ENCODE results near the gene CDH8. TPM values are rescaled to one million over a fixed set of nuclear protein-coding genes. Genes with fewer than 3 reads are reported as not detected.

CDH8 gene
- total and polyA plus RNA-seq, 2 of the 4 experiments (the other 2 are of a cell fraction) = not detected

DNA sequence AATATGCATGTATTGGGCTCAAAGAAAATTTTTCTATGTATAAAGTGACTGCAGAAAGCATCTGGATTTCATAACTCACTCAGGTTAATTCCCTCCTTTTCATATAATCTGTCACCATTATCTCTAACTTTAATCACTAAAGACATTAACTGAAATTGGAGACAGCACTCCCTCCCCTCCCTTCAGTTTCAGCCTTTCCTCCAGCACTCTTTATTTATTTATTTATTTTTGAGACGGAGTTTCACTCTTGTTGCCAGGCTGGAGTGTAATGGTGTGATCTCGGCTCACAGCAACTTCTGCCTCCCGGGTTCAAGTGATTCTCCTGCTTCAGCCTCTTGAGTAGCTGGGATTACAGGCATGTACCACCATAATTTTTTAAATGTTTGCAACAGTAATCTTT is 43.1 kb downstream of the CDH8 start:
- H2BK15ac ChIP-seq (ENCODE audit: low read depth, low read length) = no peak overlapping the region
- dilution Hi-C loops (cut with HindIII; ENCODE audit: low sequenced_read_pairs, unreplicated experiment) (no loop called here), intact Hi-C loops (cut with micrococcal nuclease) (no loop called here), in situ Hi-C loops (cut with MboI; ENCODE audit: low sequenced_read_pairs) (no loop called here)
- H2BK5ac ChIP-seq (ENCODE audit: low read depth, low read length, poor library complexity, severe bottlenecking) = no peak overlapping the region
- TF ChIP-seq, protein P1, sequence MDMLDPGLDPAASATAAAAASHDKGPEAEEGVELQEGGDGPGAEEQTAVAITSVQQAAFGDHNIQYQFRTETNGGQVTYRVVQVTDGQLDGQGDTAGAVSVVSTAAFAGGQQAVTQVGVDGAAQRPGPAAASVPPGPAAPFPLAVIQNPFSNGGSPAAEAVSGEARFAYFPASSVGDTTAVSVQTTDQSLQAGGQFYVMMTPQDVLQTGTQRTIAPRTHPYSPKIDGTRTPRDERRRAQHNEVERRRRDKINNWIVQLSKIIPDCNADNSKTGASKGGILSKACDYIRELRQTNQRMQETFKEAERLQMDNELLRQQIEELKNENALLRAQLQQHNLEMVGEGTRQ (IDR thresholded peaks at IDR 0.05; ENCODE audit: low read depth, low read length) = no peak
- TF ChIP-seq RAD21 (IDR thresholded peaks at IDR 0.05; ENCODE audit: low read length) (no peak), POLR2A (IDR thresholded peaks at IDR 0.05; ENCODE audit: low read depth, low read length) (no peak), FOS (IDR thresholded peaks at IDR 0.05; ENCODE audit: low read depth, low read length) (no peak), CEBPB (IDR thresholded peaks at IDR 0.05; ENCODE audit: low read depth, low read length) (no peak), NFE2L2 (IDR thresholded peaks at IDR 0.05; ENCODE audit: low read depth, low read length) (no peak), MXI1 (IDR thresholded peaks at IDR 0.05; ENCODE audit: borderline replicate concordance, low read depth, low read length) (no peak), BHLHE40 (IDR thresholded peaks at IDR 0.05; ENCODE audit: low read depth, low read length) (no peak), MAFK (IDR thresholded peaks at IDR 0.05; ENCODE audit: low read depth, low read length) (no peak), CHD1 (IDR thresholded peaks at IDR 0.05; ENCODE audit: low read depth, low read length) (no peak), MAZ (IDR thresholded peaks at IDR 0.05; ENCODE audit: borderline replicate concordance, low read depth, low read length) (no peak), SMC3 (IDR thresholded peaks at IDR 0.05; ENCODE audit: low read depth, low read length) (no peak)
- TF ChIP-seq, protein P2, sequence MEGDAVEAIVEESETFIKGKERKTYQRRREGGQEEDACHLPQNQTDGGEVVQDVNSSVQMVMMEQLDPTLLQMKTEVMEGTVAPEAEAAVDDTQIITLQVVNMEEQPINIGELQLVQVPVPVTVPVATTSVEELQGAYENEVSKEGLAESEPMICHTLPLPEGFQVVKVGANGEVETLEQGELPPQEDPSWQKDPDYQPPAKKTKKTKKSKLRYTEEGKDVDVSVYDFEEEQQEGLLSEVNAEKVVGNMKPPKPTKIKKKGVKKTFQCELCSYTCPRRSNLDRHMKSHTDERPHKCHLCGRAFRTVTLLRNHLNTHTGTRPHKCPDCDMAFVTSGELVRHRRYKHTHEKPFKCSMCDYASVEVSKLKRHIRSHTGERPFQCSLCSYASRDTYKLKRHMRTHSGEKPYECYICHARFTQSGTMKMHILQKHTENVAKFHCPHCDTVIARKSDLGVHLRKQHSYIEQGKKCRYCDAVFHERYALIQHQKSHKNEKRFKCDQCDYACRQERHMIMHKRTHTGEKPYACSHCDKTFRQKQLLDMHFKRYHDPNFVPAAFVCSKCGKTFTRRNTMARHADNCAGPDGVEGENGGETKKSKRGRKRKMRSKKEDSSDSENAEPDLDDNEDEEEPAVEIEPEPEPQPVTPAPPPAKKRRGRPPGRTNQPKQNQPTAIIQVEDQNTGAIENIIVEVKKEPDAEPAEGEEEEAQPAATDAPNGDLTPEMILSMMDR (conservative IDR thresholded peaks at IDR 0.05; ENCODE audit: low read depth, low read length) = no peak
- H2BK20ac ChIP-seq (ENCODE audit: low read depth, low read length) = no peak overlapping the region
- no peak overlapping the region for H3K4me2 ChIP-seq (ENCODE audit: low read depth, low read length)
- no peaks in the 10 kb centered on the region for H3K79me1 ChIP-seq (ENCODE audit: low read depth in 1 of 2, low read length in 2 of 2)
- peaks cover 6% of the 10 kb centered on the region; the same call in 1 of the 2 replicates for H3K9me3 ChIP-seq (ENCODE audit: control insufficient read depth, insufficient read depth, low read length)
- no peak overlapping the region for H3K27ac ChIP-seq (ENCODE audit: insufficient read depth, low read length)
- no peaks in the 10 kb centered on the region for H3K27me3 ChIP-seq (ENCODE audit: control insufficient read depth, insufficient read depth, low read length)
- no peak overlapping the region for H3K9ac ChIP-seq (ENCODE audit: low read depth, low read length)
- no peak overlapping the region for H3K56ac ChIP-seq (ENCODE audit: extremely low read depth, insufficient read depth, low read length)
- ATAC-seq (ENCODE audit: low read depth) = no peak
- no peak overlapping the region for H4K5ac ChIP-seq (ENCODE audit: low read depth, low read length)
- ChIA-PET CTCF (no interaction called here), POLR2A (ENCODE audit: unreplicated experiment) (no interaction called here)
- no peaks in the 10 kb centered on the region for H4K20me1 ChIP-seq (ENCODE audit: insufficient read depth, low read length)
- no peak overlapping the region for H3K4ac ChIP-seq (ENCODE audit: low read depth, low read length)
- DNase-seq = no peak
- no peak overlapping the region for H4K91ac ChIP-seq (ENCODE audit: insufficient read depth, low read depth, low read length)
- H2AK5ac ChIP-seq (ENCODE audit: low read depth, low read length) = no peak overlapping the region
- no peaks in the 10 kb centered on the region for H3K36me3 ChIP-seq (ENCODE audit: control insufficient read depth, insufficient read depth, low read length)
- no CpG with 5 or more reads among the region's 3 CpGs for WGBS, 2 experiments (ENCODE audit: extremely low coverage in 2 of 2, insufficient read length in 1 of 2)
- H4K8ac ChIP-seq (ENCODE audit: low read depth in 2 of 2, low read length in 2 of 2) = no peak overlapping the region
- H2BK120ac ChIP-seq (ENCODE audit: low read depth, low read length) = no peak overlapping the region
- BruUV-seq (replicated peaks) = no TSS peak
- no peak overlapping the region for H3K18ac ChIP-seq (ENCODE audit: low read depth, low read length)
- H2AK9ac ChIP-seq (replicated peaks; ENCODE audit: low read depth, low read length, poor library complexity) = no peak overlapping the region
- H3K14ac ChIP-seq (replicated peaks; ENCODE audit: low read depth, low read length) = no peak overlapping the region
- H2AFZ ChIP-seq (replicated peaks; ENCODE audit: low read length, poor library complexity) = no peak overlapping the region
- no peaks in the 10 kb centered on the region for H3K4me1 ChIP-seq (ENCODE audit: control insufficient read depth, insufficient read depth, low read length)
- H3K4me3 ChIP-seq (ENCODE audit: insufficient read depth, low read depth, low read length) = no peak overlapping the region
- H3K23ac ChIP-seq (ENCODE audit: low read depth, low read length) = no peak overlapping the region
- no peaks in the 10 kb centered on the region for H3K9me1 ChIP-seq (ENCODE audit: insufficient read depth, low read length)
